GM12891 (cell line): ENCODE measurements around the gene CFAP73. TPM values are rescaled to one million over a fixed set of nuclear protein-coding genes. Genes with fewer than 3 reads are reported as not detected.

Source experiments
- DNase-seq: peaks from one replicate; pipeline ENCODE4 v3.0.0; 2011; ENCODE audit warnings: low spot score; ENCODE audit not compliant: insufficient read length
- FAIRE-seq: peaks from 2 replicates; lab custom pipeline; 2011; peaks lifted over from hg19 to GRCh38; lab: Jason Lieb, UNC
- PAX5 ChIP-seq: IDR thresholded peaks from 2 replicates; pipeline ENCODE4 v1.6.1; 2011; ENCODE audit warnings: low read length, moderate library complexity, mild to moderate bottlenecking; ENCODE audit not compliant: insufficient read depth, severe bottlenecking
- POLR2A ChIP-seq: IDR thresholded peaks from 2 replicates; pipeline ENCODE4 v1.6.1; 2011; ENCODE audit warnings: low read depth, low read length, control low read depth
- POLR2AphosphoS5 ChIP-seq: IDR thresholded peaks from 2 replicates; pipeline ENCODE4 v1.6.1; 2011; ENCODE audit warnings: low read depth, low read length, control low read depth
- POU2F2 ChIP-seq: IDR thresholded peaks from 2 replicates; pipeline ENCODE4 v1.6.1; 2011; ENCODE audit warnings: low read depth, mild to moderate bottlenecking, control low read depth, low read length, moderate library complexity
- SPI1 ChIP-seq: IDR thresholded peaks from 2 replicates; pipeline ENCODE4 v1.6.1; 2011; ENCODE audit warnings: low read depth, low read length, control low read depth
- TAF1 ChIP-seq: IDR thresholded peaks from 2 replicates; pipeline ENCODE4 v1.6.1; 2011; ENCODE audit warnings: low read depth, low read length, control low read depth
- polyA plus RNA-seq: library from polyadenylated mRNA; unstranded; fragments of >200 nt; gene quantifications from one replicate; pipeline ENCODE4 v1.2.1, GENCODE V29; 2012; ENCODE audit warnings: low read depth, missing spikeins, inconsistent platforms; ENCODE audit not compliant: missing spikeins

Gene CFAP73
- 0.54 TPM for polyA plus RNA-seq

GRCh38 chr12:113149361-113150150 is at the start of gene CFAP73:
Gene CFAP73 (plus strand): TSS chr12:113149724. CDS start chr12:113149858, 134 bp downstream.
- DNase-seq, result no peak
- no peak for TF ChIP-seq TAF1
- TF ChIP-seq POLR2A, result no peak
- no peak for TF ChIP-seq POLR2AphosphoS5
- no peak for TF ChIP-seq PAX5
- no peak for TF ChIP-seq POU2F2
- TF ChIP-seq SPI1, result no peak
- FAIRE-seq, result no peak

DNA sequence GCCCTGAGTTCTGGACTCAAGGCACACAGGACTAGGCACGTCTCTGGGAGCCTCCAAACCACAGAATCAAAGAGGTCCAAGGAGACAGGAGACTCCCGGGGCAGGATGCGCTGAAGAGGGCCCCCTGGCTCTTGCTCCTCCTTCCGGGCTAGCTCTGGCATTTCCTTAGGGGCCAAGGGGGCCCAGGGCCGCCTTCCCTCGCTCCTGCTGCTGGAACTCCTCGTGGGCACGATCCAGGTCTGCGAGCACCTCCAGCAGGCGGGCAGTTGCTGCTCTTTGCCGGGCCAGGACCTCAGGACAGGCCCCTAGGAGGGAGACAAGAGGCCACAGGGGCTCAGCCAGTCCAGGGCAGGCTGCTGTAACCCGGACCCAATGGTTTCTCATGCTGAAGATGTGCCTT is 49.8 kb upstream of the CFAP73 start:
- FAIRE-seq, result no peak
- TF ChIP-seq POLR2A, result no peak
- TF ChIP-seq TAF1, result no peak

DNA sequence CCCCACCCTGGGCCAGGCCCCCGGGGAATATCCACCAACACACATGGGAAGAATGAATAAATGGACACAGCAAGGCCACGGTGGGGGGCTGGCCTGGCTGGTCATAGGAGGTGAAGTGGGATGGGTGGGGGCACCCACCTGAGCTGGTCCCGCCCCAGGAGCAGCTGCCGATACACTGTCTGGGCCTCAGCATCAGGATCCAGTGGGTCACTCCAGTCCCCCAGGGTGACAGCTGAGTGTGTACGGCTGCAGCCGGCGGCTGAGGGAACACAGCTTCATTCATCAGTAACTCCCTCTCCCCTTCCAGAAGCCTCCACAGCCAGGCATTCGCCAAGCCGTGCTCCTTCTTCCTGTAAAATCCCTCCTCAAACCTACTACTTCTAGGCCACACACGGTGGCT is 47.8 kb upstream of the CFAP73 start:
- TF ChIP-seq POU2F2 (no peak), POLR2AphosphoS5 (no peak), SPI1 (no peak), POLR2A (no peak), TAF1 (no peak), PAX5 (no peak)
- no peak for FAIRE-seq
- no peak for DNase-seq

More for the DNA sequence above, 49.8 kb upstream of the CFAP73 start:
- no peak for DNase-seq

DNA sequence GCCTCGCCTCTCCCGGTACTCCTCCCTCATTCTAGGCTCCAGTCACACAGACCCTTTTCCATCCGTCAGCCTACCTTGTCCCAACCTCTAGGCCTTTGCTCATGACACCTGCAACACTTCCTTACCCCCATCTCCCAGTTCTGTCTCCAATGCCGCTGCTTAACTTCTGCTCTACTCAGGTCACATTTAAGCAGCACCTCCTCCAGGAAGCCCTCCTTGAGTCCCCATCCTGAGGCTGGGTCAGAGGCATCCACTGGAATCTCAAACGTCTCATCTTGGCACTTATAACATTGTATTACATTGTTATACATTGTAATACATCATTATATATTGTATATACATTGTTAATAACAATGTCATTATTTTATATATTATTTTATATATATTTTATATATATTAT is 46.7 kb upstream of the CFAP73 start:
- TF ChIP-seq TAF1 (no peak), SPI1 (no peak), PAX5 (no peak), POLR2A (no peak), POU2F2 (no peak), POLR2AphosphoS5 (no peak)
- DNase-seq (no peak), FAIRE-seq (no peak)

DNA sequence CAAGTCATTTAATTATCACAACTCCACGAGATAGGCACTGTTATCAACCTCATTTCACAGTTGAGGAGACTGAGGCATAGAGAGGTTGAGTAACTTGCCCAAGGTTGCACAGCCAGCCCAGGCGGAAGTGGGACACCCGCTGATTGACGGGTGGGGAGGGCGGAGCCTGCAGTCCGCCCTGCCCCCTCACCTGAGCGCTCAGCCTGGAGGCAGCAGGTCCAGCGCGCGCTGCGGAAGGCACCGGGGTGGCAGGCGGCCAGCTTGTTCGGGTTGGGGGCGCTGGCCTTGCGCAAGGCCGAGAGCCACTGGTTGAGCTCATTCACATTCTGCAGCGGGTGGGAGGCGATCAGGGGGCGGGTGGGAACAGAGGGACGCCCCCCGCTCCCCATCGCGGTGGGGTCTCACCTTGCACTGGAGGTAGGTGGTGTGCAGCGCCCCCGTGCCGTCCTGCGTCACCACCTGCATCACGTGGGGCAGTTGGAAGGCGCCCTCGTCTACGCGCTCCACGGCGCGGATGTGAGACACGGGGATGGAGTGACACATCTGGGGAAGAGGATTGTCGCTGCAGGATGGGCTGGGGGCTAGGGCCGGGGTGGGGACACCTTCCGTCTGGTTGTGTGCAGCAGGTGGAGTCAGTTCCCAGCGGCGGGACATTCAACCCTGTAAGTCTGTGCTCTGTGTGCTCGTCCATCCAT is 45.6 kb upstream of the CFAP73 start:
- TF ChIP-seq TAF1 (no peak), PAX5 (no peak), SPI1 (peak; percentile 44; the same call in 1 of the 2 replicates), POLR2A (no peak), POU2F2 (no peak), POLR2AphosphoS5 (no peak)
- FAIRE-seq, result peak; percentile 96
- peak; percentile 57 for DNase-seq

- no peak for DNase-seq
- no peak for TF ChIP-seq POLR2AphosphoS5
- no peak for TF ChIP-seq TAF1
- TF ChIP-seq POU2F2, result no peak
- no peak for TF ChIP-seq SPI1
- no peak for TF ChIP-seq POLR2A
- no peak for TF ChIP-seq PAX5
- peak; percentile 23 for FAIRE-seq
These were observed 44.5 kb upstream of the CFAP73 start for GRCh38 chr12:113104953-113105510.

DNA sequence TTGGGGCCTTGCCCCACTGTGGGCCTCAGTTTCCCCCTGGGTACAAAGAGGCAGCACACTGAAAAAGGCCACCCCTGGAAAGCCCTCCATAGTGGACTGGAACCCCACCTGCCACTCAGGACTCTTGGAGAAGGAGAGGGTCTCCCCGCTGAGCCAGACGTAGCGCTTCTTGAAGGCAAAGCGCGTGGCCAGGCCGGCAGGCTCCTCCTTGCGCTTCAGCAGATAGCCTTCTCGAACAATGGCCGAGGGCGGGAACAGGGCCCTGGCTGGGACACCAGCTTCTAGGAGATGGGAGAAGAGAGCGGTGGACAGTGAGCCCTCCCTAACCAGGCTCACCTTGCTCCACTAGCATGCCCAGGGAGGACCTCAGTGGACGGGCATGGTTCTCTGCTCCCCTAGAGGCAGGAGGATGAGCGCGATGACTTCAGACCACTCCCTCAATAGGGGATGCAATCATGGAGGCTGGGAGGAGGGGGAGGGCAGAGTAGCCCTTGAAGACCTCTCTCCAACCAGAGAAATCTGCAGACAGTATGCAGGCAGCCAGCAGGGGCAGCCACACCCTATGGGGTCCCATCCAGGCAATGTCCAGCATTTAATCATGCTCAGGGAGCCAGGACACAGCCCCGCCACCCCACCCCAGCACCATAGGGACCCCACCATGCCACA is 43.8 kb upstream of the CFAP73 start:
- FAIRE-seq (no peak), DNase-seq (no peak)
- no peak for TF ChIP-seq POLR2AphosphoS5
- no peak for TF ChIP-seq POLR2A
- no peak for TF ChIP-seq TAF1
- TF ChIP-seq SPI1, result no peak
- TF ChIP-seq POU2F2, result no peak
- TF ChIP-seq PAX5, result no peak

DNA sequence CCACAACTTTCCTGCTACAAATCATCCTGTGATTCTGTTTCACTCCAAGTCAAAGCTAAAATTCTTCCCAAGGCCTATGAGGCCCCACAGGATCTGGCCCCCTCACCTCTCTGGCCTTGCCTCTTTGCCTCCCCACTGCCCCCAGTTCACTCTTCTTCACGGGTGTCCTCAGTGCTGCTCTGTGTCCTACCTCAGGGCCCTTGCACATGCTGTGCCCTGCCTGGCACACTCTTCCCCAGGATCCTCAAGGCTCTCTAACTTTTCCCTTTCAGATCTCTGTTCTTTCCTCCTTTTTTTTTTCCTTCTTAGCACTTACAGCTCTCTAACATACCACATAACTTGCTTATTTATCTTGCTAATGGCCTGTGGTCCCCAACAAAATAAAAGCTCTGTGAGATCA is 43.2 kb upstream of the CFAP73 start:
- no peak for FAIRE-seq

More for the DNA sequence above, 43.2 kb upstream of the CFAP73 start:
- no peak for DNase-seq
- no peak for TF ChIP-seq TAF1
- TF ChIP-seq POLR2AphosphoS5, result no peak
- no peak for TF ChIP-seq POLR2A
- TF ChIP-seq PAX5, result no peak
- no peak for TF ChIP-seq SPI1
- no peak for TF ChIP-seq POU2F2
